WTC11 (cell line): Measurements from ENCODE around the gene TFF3.

ENCODE experiments used
- NFYB ChIP-seq: sonication (generic); formaldehyde crosslinking; conservative IDR thresholded peaks from 2 replicates; pipeline ENCODE4 v1.8.0; 2022; ENCODE audit warnings: low read depth, missing genetic modification reagents
- RELA ChIP-seq: sonication (generic); formaldehyde crosslinking; IDR thresholded peaks from 2 replicates; pipeline ENCODE4 v1.8.1; 2022; ENCODE audit warnings: missing genetic modification reagents, mild to moderate bottlenecking, borderline replicate concordance
- SOX15 ChIP-seq: fragments of 250-450 bp; sonication (Bioruptor Pico); IDR thresholded peaks from 2 replicates; pipeline ENCODE4 v1.9.0; 2021; ENCODE audit warnings: mild to moderate bottlenecking
- TF ChIP-seq, protein P1 (sequence below): fragments of 200-600 bp; IDR thresholded peaks from 2 replicates; pipeline ENCODE4 v1.8.0; 2022; ENCODE audit warnings: antibody characterized with exemption
- TF ChIP-seq, protein P2 (sequence below): sonication (generic); formaldehyde crosslinking; IDR thresholded peaks from 2 replicates; pipeline ENCODE4 v1.8.1; 2022; ENCODE audit warnings: mild to moderate bottlenecking, missing genetic modification reagents, moderate library complexity, borderline replicate concordance
- TF ChIP-seq, protein P3 (sequence below): sonication (generic); formaldehyde crosslinking; IDR thresholded peaks from 2 replicates; pipeline ENCODE4 v1.8.0; 2022; ENCODE audit warnings: mild to moderate bottlenecking, missing genetic modification reagents
- TF ChIP-seq, protein P4 (sequence below): sonication (generic); formaldehyde crosslinking; IDR thresholded peaks from 2 replicates; pipeline ENCODE4 v1.8.0; 2022; ENCODE audit warnings: mild to moderate bottlenecking, missing genetic modification reagents

DNA sequence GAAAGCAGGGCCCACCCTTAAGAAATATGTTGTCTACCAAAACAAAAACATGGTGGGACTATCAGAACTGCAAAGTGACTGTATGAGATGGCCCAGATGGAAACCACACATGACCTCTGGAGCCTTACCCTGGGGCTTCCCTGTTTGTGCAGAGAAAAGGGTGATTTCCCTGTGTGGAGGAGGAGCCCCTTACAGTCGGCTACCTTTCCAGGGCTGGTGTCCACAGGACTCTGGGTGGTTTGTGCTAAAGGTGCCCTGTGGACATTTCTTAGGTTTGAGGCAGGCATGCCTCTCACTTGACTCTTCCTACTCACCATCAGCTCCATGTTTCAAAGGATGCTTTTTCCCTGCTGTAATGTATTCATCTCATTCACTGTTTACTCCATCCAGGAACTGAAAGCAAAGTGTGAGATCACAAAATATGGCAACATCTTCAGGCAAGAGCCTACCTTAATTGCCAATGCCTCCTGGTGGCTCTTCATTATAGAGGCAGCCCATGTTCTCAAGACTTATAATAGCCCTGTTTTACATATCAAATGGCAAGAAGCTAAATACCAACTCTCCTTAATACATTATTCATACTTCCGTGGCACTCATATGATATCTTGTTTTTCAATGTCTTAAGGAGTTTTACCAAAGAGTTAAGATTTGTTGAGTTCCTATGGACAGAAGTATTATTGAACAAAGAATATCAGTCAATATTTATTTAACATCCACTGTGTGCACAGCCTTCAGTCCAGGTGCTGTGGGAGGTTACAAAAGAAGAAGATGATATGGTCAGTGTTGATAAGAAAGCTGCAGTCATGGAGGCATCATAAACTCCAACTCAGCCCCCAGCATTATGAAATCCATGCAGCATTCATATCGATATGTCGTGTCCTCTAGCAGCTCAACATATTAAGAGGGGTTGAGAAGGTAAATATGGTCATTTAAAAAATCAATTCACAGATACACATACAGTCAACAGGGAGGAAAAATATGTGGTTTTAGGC lies 15.5 kb upstream of the TFF3 start:
- TF ChIP-seq, protein P1, sequence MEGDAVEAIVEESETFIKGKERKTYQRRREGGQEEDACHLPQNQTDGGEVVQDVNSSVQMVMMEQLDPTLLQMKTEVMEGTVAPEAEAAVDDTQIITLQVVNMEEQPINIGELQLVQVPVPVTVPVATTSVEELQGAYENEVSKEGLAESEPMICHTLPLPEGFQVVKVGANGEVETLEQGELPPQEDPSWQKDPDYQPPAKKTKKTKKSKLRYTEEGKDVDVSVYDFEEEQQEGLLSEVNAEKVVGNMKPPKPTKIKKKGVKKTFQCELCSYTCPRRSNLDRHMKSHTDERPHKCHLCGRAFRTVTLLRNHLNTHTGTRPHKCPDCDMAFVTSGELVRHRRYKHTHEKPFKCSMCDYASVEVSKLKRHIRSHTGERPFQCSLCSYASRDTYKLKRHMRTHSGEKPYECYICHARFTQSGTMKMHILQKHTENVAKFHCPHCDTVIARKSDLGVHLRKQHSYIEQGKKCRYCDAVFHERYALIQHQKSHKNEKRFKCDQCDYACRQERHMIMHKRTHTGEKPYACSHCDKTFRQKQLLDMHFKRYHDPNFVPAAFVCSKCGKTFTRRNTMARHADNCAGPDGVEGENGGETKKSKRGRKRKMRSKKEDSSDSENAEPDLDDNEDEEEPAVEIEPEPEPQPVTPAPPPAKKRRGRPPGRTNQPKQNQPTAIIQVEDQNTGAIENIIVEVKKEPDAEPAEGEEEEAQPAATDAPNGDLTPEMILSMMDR, result no peak
- TF ChIP-seq, protein P2, sequence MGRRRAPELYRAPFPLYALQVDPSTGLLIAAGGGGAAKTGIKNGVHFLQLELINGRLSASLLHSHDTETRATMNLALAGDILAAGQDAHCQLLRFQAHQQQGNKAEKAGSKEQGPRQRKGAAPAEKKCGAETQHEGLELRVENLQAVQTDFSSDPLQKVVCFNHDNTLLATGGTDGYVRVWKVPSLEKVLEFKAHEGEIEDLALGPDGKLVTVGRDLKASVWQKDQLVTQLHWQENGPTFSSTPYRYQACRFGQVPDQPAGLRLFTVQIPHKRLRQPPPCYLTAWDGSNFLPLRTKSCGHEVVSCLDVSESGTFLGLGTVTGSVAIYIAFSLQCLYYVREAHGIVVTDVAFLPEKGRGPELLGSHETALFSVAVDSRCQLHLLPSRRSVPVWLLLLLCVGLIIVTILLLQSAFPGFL (CRISPR knock-in tag), result no peak
- TF ChIP-seq NFYB (CRISPR knock-in tag), result no peak
- no peak for TF ChIP-seq SOX15 (CRISPR knock-in tag)
- TF ChIP-seq, protein P3, sequence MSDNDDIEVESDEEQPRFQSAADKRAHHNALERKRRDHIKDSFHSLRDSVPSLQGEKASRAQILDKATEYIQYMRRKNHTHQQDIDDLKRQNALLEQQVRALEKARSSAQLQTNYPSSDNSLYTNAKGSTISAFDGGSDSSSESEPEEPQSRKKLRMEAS (CRISPR knock-in tag), result no peak
- TF ChIP-seq, protein P4, sequence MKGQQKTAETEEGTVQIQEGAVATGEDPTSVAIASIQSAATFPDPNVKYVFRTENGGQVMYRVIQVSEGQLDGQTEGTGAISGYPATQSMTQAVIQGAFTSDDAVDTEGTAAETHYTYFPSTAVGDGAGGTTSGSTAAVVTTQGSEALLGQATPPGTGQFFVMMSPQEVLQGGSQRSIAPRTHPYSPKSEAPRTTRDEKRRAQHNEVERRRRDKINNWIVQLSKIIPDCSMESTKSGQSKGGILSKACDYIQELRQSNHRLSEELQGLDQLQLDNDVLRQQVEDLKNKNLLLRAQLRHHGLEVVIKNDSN (CRISPR knock-in tag), result no peak
- TF ChIP-seq RELA (CRISPR knock-in tag), result no peak
